ENCODE measurements around the gene OFD1.

OFD1 gene, protein sequence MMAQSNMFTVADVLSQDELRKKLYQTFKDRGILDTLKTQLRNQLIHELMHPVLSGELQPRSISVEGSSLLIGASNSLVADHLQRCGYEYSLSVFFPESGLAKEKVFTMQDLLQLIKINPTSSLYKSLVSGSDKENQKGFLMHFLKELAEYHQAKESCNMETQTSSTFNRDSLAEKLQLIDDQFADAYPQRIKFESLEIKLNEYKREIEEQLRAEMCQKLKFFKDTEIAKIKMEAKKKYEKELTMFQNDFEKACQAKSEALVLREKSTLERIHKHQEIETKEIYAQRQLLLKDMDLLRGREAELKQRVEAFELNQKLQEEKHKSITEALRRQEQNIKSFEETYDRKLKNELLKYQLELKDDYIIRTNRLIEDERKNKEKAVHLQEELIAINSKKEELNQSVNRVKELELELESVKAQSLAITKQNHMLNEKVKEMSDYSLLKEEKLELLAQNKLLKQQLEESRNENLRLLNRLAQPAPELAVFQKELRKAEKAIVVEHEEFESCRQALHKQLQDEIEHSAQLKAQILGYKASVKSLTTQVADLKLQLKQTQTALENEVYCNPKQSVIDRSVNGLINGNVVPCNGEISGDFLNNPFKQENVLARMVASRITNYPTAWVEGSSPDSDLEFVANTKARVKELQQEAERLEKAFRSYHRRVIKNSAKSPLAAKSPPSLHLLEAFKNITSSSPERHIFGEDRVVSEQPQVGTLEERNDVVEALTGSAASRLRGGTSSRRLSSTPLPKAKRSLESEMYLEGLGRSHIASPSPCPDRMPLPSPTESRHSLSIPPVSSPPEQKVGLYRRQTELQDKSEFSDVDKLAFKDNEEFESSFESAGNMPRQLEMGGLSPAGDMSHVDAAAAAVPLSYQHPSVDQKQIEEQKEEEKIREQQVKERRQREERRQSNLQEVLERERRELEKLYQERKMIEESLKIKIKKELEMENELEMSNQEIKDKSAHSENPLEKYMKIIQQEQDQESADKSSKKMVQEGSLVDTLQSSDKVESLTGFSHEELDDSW

DNA sequence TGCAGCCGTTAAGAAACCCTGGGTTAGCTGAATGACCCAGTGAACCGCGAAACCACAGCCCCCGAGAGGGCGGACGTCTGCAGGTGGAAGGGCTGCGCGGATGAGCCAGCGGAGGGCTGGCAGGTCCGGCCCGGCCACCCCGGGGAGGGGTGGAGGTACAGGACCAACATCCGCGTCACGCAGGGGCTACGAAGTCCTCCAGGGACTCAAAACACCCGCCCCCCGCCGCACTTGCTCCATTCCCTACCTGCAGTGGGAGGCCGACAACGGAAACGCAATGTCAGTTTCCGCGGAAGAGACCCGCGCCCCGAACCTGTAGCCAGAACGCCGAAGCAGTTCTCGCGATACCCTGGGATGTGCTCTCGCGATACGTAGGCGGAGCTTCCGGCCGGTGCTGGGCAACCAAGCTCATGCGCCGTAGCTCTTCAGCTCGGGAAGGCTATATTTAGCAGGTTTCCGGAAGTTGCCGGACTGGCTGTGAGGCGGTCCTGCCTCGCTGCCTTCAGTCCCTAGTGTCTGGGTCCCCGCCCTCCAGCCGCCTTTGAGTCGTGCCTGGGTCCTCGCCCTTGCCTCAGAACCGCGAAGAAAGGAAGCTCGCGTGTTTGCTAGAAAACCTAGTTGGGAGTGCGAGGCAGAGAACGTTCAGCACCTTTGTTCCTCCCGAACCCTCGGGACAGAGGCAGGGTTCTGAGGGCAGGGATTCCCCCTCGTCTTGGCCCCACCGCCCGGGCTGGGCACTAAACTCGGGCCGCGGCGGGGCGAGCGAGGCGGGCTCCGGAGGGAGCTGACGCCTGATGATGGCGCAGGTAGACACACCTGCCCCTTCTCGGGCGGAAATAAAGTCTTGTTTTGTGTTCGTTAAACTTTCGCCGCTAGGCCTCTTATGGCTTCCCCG, at the start of gene OFD1, which contains the start of gene TRAPPC2:
TSS of gene OFD1 (plus strand) at position 471 of the 895 bp plus-strand sequence. CDS start at position 795, 324 bp downstream.
TSS of gene TRAPPC2 (minus strand) at position 343 of the 895 bp plus-strand sequence. CDS start 14,657 bp downstream, outside the sequence.
- DNase-seq, result peak in 55 of 56 donors; percentile 29 to 92 (median 77)

- DNase-seq, result no peak
Measured at GRCh38 chrX:13685126-13685763, 49.3 kb upstream of the OFD1 start.

GRCh38 chrX:13687203-13687602, 47.3 kb upstream of the OFD1 start:
- DNase-seq, result no peak

- no peak for DNase-seq
Measured at GRCh38 chrX:13688384-13688957, 46.1 kb upstream of the OFD1 start.

- peak in 55 of 56 donors; percentile 3 to 83 (median 53) for DNase-seq
Measured at GRCh38 chrX:13688958-13689740, 45.4 kb upstream of the OFD1 start, which contains the start of gene RAB9A. TSS of gene RAB9A (plus strand) at chrX:13689128. CDS start at chrX:13708747, 19,619 bp downstream.

DNA sequence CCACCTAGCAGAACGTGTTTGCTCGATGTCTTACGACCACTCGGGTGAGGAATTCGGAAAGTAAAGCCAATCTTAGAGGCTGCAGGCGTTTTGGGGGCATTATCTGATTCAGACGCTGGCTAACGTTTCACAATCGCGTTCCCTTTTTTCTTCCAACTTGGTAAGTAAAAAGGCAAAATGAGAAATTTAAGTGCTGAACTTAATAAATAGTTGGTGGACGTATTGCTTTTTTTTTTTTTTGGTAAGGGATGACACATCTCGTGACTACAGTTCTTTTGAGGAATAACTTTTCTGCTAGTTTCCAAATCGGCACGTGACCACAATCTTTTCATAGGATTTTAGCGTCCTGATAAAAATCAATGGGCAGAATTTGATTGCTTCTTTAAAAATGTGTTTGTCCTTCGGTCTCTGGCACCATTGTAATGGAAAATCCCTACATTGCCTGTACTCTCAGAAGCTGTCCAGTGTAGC, 44.8 kb upstream of the OFD1 start:
- no peak for DNase-seq

- no peak for DNase-seq
Measured at GRCh38 chrX:13690836-13691235, 43.7 kb upstream of the OFD1 start.

DNA sequence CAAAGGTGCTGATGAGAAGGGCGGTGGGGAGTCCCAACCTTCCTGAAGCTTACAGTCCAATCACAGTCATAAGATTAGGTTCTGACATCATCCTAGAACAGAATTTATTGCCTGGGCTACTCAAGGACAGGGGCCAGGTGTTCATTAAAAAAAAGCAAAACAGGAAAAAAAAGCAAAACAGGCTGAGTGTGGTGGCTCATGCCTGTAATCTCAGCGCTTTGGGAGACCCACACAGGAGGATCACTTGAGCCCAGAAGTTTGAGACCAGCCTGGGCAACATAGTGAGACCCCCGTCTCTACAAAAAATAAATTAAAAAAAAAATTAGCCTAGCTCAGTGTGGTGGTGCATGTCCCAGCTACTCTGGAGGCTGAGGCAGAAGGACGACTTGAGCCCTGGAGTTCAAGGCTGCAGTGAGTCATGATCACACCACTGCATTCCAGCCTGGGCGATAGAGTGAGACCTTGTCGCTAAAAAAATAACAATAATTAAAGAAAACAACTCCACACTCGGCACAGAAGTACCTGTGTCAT, 42.6 kb upstream of the OFD1 start:
- no peak for DNase-seq

- DNase-seq, result no peak
Measured at GRCh38 chrX:13692771-13693231, 41.7 kb upstream of the OFD1 start.

DNA sequence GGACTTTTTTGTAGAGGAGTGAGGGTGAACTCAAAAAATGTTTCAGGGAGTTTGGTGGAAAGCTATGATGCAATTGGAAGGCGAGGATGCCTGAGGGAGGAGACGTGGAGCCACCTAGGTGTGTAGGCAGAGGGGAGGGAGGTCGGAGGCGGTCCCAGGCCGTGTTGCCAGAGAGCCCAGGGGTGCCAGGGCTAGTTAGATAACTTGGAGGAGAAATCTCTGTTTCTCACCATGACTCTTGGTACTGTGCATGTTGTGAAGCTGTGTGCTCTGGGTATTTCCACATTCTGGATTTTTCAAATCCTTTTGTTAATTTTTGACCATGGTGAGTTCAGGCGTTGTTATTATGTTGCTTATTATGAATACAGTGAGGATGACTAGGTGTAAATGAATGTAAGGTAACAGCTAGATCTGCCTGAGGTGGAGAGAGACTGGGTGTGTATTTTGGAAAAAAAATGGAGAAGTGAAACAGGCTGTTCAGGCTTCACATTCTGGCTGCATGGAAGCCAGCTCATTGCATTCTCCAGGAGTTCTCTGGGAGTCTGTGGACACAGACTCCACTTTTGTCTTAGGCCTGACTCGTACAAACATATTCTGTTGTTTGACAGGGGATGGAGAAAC, 41.1 kb upstream of the OFD1 start:
- DNase-seq, result no peak

GRCh38 chrX:13694359-13694758, 40.2 kb upstream of the OFD1 start:
- no peak for DNase-seq

DNA sequence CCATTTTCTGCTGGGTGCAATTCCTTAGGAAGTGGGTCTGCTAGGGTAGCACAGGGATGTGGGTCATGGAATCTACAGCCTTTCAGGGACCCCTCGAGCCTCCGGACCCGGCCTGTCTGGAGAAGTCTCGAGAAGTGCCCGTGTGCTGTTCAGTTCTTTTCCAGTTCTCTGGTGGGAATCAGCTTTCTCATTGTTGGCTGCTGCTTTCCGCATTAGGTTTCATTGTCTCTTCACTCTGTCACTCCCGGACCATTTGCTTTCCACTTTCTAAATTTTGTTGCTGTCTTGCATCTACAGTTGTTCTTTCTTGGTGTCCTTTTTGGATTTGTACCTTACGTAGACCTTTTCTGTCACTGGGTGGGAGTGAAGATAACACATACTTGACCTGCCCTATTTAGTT, 39.6 kb upstream of the OFD1 start:
- no peak for DNase-seq

DNA sequence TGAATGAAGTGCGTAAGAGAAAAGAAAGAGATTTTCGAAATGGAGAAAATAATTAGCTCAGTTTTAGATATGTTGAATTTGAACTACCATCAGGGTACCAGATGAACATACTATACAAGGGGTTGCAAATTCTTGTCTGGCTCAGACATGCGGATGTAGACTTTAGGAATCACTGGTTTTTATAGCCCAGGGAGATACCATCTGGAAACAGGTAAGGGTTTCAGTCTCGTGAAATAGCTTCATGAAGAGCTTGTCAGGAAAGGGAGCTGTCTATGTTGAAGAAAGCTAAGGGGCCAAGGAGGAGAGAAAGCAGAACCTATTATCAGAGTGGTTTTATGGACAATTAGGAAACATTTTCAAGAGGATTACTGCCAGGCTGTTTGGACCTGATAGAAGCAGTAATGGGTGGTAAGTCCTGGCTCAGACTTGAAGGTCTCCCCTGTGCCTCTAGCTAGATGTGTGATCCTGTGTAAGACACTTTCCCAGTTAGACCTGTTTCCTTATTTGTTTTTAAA, 38.9 kb upstream of the OFD1 start:
- DNase-seq, result no peak

DNA sequence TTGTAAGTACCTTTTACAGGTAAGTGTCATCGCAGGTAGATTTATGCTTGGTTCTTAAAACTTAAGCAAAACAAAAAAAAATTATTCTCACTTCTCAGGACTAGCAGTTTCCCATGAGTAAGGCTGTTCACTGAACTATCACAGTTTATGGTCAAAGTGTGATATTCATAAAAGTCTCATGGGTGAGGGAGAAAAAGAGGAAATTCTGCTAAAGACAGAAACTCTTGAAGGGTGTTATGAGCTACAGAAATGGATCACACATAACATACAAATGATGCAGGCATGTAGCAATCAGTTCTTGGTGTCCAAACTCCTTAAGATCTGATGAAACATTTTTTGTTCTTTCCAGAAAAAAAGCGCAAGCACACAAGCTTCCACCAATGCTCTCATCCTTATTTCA, 37.1 kb upstream of the OFD1 start:
- DNase-seq, result no peak

GRCh38 chrX:13697976-13698375, 36.6 kb upstream of the OFD1 start:
- DNase-seq, result no peak

- DNase-seq, result no peak
Measured at GRCh38 chrX:13698432-13698831, 36.1 kb upstream of the OFD1 start.

- DNase-seq, result no peak
Measured at GRCh38 chrX:13699183-13699826, 35.2 kb upstream of the OFD1 start.

Measured in amygdala (tissue), 56 donors.